Measurements from ENCODE around the gene PTBP2. TPM values are rescaled to one million over a fixed set of nuclear protein-coding genes. Genes with fewer than 3 reads are reported as not detected.

PTBP2 gene, protein sequence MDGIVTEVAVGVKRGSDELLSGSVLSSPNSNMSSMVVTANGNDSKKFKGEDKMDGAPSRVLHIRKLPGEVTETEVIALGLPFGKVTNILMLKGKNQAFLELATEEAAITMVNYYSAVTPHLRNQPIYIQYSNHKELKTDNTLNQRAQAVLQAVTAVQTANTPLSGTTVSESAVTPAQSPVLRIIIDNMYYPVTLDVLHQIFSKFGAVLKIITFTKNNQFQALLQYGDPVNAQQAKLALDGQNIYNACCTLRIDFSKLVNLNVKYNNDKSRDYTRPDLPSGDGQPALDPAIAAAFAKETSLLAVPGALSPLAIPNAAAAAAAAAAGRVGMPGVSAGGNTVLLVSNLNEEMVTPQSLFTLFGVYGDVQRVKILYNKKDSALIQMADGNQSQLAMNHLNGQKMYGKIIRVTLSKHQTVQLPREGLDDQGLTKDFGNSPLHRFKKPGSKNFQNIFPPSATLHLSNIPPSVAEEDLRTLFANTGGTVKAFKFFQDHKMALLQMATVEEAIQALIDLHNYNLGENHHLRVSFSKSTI
- 51.3 TPM for total RNA-seq

DNA sequence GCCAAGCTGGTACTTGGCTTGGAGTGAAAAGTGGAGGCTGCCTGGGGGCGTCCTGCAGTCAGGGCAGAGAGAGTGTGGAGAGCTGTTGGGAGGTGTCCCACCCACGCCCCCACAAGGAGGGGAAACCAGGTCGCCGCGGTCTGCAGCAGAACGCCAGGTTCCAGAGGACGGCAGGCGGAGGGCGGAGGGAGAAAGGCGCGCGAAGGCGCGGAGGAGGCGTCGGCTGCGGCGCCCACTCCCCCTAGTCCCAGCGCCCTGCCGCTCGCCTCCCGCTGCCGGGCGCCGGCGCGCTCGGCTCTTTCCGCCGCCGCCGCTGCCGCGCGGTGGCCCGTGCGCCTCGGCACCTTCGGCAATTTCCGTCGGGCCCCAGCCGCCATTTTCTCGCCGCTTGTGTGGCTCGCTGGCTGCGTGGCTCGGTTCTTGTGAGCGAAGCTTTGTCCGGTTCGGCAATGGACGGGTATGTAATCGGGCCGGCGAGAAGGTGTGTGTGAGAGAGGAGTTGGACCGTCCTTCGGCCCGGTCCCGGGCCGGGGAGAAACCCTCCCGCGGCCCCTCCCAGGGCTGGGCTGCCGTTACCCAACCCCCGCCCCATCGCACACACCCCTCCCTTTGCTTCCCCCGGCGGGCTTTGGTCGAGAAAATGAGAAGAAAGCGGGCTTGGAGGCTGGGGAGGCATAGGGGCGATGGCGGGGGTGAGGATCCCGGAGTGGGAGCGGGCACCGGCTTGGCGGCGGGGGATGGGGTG lies at the start of gene PTBP2:
Gene PTBP2, plus strand, starts transcription at position 369 of the 745 bp plus-strand sequence. Its CDS starts 81 bp downstream, at position 450.
- DNase-seq, result peak; percentile 84

DNA sequence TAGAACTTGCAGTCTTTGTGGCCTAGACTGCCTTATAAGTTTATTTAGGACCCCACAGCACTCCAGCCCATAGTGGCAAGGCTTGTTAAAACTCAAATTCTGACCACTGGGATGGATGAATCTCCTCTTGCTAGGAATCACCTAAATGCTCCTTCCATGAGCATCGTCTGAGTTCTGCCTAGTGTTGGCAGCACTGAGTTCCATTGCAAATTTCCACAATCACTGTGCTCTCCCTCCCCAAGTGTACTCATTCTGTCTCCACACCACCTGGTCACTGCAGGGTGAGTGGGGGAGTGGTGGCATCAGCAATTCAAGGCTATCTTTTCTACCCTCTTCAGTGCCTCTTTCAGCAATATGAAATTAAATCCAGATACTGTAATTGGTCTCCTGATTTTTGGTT lies 46.7 kb upstream of the PTBP2 start:
- no peak for DNase-seq

DNA sequence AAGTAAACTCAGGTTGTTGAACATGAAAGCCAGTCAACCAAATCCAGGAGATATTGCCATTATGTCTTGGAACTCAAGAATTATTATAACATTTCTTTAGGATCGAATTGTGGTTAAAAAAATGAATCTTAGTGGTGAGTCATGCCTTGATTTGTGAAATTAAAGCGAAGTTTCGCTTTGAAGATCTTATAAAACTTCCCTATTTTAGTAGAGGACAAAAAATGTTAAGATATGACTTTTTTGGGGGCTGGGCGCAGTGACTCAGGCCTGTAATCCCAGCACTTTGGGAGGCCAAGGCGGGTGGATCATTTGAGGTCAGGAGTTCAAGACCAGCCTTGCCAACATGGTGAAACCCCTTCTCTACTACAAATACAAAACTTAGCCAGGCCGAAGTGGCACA lies 39.5 kb upstream of the PTBP2 start:
- DNase-seq, result no peak

DNA sequence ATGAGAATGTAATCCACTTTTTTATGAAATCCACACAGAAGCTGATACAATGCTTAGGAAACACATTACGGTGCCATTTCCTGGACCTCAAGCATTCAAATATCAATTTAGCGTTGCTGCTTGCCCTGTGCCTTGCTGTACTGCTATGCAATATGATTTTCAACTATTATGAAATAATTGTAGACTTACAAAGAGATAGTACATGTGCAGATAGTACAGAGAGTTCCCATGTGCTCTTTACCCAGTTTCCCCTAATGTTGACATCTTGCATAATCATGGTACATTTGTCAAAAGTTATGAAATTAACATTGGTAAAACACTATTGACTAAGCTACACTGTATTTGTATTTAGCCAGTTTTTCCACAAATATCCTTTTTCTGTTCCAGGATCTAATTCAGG lies 37.7 kb upstream of the PTBP2 start:
- DNase-seq, result no peak

DNA sequence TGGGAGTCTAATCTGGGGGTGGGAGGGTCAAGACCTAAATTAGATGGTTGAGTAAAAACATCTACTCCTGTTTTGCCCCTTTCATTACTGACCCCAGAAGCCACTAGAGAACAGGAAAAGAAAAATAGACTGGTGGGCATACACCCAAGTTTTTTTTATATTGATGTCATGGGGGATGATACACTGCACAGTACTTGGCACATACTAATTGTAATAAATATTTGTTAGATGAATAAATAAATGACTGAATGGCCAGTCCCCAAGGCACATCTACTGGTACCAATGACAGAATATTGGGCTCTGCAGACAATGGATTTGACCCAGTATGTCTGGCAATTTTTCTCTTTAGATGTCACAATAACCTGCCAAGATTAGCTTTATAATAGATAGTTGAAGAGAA lies 36.8 kb upstream of the PTBP2 start:
- DNase-seq, result no peak

DNA sequence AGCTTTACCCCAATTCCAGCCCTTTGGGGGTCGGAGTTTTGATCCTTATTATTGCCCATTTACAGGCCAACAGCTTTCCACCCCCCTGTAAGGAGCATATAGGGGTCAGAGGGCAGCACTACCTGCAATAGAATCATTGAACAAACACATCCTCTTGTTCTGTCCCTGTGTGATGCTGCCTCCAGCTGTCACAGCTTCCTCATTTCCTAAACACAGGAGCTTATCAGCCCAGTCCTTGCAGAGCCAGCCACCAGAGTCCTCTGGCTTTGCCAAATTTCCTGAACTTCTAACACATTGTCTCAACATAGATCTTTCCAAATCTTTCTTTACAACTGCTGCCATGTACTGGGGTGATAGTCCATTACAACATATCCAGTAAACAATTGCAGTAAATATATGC lies 32.8 kb upstream of the PTBP2 start:
- no peak for DNase-seq

DNA sequence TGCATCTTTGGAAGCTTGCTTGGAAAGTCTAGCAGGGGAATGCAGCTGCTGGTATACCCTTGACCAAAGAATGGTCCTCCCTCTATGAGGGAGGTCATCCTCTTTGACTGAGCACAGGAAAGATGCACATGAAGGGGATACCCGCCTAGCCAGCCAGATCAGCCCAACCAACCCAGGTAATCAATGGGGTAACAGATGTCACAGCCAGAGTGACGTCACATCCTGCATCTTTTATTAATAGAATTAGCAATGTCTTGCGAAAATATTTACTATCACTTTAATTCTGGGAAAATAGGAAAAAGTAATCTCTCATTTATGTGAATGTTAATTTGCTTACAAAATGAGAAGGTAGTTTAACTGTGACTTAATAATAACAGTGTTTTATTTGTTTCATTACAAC lies 25.6 kb upstream of the PTBP2 start:
- no peak for DNase-seq

DNA sequence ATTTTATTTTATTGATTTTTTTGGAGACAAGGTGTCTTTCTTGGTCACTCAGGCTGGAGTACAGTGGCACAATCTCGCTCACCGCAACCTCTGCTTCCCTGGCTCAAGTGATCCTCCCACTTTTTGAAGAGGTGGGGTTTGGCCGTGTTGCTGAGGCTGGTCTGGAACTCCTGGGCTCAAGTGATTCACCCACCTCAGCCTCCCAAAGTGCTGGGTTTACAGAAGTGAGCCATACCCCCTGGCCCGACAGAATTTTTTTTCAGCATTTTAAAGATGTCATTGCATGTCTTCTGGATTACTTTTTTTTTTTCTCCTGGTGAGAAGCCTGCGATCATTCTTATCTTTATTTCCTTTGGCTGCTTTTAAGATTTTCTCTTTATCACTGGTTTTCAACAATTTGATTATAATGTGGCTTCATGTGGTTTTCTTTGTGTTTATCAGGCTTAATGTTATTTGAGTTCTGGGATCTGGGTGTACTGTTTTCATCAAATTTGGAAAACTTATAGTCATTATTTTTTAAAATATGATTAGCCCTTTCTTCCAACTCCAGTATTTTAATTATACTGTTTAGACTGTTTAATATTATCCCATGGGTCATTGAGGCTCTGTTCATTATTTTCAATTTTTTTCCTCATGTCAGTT lies 23.1 kb upstream of the PTBP2 start:
- no peak for DNase-seq

DNA sequence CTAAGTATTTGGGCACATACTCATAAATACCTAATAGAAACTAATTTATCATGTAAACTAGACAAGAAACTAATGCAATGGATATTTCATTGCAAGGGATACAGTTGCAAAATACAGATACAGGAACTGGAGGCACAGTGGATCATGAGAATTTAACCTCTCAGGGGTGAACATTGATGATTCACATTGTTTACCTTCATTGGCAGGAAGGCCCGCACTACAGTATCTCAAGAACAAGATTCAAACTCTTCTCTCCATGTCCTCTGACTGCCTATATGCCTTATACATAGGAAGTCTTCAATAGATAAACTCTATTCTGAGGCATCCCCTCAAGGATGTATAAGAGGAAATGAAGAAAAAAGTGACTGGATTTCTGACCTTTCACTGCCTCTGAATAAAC lies 18.4 kb upstream of the PTBP2 start:
- DNase-seq, result no peak

DNA sequence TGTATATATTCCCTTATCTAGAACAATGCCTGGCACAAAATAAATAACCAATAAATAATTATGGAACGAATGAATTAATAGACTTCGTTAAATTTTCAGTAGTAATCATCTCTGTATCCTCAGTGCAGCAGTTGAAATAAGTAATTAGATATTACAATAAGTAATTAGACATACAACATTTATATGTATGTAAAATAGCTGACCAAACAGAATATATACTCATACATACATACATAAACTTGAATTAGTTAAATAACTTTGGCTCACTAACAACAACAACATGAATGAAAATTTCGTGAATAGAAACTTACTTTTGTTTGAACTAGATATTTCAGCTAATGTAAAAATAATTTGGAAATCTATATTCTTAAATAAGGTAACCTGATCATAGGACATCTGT lies 14.6 kb upstream of the PTBP2 start:
- DNase-seq, result no peak

DNA sequence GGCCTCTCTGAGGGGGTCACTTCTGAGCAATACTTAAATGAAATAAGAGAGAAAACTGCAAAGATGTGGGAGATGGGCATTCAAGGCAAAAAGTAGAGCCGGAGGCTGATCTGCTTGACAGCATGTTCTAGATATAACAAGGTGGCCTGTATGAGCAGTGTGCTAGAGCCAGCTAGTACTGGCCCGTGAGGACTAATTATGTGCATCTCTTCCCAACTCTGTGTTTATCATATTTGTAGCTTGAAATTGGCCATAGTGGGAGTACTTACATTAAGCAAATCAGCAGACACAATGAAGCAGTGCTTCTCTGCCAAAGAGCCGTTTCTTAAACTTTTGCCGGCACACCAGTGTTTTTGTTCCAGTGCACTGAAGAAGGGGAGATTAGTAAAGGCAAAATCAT lies 13.1 kb upstream of the PTBP2 start:
- DNase-seq, result no peak

DNA sequence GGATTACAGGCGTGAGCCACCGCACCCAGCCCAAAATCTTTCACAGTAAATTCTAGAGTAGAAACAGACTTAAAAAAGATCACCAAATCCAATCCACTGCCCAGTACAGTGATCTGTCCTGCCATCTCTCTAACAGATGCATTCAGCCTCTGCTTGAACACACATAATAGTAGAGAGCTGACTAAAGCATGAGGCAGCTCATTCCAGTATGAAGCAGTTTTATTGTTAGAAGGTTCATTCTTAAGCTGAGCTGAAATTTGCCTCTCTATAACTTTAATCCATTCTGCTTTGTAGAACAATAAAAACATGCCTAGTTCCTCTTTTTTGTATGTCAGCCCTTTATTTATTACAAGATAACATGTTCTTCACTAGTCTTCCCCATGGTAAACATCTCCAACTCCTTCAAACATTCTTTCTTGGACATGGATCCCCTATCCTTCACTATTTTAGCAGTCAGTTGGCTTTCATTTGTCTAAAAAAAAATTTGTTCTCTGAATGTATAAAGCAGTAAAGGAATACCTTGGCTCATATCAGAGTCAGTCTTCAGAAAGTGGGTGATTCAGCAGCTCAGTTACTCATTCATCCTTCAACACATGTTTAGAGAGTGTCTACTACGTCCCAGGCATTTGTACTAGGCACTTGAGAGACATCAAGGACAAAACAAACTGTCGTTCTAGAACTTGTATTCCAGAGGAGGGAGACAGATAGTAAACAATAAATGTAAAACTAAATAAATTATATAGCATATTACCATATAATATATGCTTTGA lies 10.7 kb upstream of the PTBP2 start:
- no peak for DNase-seq

DNA sequence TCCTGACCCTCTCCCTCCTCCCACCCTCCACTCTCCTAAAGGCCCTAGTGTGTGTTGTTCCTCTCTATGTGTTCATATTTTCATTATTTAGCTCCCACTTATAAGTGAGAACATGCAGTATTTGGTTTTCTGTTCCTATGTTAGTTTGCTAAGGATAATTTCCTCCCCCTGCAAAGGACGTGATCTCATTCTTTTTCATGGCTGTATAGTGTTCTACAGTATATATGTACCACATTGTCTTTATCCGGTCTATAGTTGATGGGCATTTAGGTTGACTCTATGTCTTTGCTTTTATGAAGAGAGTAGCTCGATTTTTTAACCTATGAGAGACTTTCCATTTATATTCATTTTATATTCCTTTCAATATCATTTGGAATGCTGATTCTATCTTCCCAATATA lies 7.9 kb upstream of the PTBP2 start:
- DNase-seq, result no peak

DNA sequence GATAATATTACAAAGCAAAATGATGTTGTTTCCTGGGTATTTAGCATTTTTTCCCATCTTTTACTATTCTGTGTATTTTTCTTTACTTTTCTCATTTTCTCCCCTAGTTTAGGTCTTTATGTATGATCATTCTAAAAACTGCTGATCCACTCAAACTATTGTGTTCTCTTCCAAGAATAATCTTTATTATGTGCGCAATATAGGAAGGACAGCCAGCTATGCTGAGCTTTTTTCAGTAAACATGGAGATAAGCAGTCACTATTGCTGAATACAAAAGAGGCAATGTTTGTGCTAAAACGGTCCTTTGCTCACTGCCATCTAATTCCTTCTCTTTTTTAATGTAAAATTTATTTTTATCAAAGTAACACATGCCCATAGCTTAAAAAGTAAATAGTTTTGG lies 6.7 kb upstream of the PTBP2 start:
- DNase-seq, result no peak

DNA sequence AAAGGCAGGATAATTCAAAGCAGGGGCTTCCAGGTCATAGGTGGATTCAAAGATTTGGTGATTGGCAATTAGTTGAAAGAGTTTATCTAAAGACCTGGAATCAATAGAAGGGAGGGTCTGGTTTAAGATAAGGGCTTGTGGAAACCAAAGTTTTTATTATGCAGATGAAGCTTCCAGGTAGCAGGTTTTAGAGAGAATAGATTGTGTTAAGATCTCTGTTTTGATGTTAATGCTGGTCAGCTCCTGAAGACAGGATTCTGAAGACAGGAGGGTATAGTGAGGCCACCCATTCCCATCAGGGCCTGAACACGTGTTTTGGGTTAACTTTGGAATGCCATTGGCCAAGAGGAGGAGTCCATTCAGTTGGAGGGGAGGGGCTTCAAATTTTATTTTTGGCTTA lies 6.1 kb upstream of the PTBP2 start:
- no peak for DNase-seq

DNA sequence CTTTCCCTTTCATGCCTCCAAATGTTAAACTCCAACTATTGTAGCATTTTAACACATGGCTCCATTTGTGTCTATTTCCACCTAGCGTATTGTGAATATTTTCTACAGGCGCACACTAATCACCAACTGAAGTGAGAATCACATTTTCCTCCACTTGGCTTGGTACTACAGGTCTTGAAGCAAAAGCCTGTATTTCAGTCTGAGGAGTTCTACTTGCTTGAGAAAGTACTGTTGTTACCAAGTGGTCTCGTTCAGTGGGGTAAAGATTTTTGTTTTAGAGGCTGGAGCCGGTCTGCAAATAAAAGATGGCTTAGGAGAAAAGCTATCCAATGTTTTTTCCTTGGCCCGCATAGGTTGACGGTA lies 550 bp upstream of the PTBP2 start:
- peak; percentile 60 for DNase-seq

DNA sequence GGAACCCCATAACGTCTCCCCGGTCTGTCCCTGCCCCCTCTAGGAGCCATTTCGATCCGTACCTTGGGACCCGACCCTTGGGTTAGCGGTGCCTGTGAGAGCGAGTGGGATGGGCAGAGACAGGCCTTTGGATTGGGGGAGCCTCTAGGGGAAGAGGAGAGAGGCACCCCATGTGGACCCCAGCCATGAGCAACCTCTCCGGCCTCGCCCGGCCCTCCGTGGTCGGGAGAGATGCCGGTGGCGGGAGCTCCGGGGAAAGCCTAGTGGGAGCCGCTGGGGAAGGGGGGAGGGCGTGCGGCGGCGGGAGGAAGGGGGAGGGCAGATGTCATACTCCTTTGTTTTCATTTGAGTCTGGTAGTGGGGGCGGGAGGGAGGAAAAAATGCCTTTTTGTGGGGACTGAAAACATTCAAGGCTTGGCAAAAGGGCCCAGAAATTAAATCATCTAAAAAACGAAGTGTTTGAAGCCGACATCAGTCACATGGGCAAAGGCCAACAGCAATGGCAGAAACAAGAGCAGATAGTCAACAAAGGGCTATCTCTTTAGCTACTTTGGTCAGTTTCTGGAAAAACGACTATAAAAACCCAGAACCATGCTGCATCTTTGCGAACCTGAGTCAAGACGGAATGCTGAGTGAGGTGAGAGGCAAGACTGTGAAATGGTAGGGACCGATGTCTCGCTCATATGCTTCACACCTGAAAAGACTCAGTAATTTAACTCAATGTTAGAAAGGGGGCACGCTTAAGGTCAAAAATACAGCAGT lies 758 bp downstream of the PTBP2 start:
- DNase-seq, result peak; percentile 75

DNA sequence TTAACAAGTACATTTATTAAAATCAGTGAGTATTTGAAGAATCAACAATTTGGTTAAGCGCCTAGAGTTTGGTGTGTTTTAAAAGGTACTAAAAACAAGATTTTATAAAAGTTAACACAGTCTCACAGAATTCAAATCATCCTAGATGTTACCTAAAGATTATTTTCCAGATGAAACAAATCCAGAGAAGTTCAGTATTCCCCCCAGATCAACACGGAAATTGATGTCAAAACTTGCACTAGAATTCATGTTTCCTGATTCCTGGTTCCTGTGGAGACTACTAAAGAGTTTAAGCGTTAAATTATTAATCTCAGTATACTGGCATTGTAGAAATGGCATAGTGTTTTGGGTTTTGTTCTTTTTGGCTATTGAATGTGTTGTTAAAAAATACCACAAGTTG lies 1.4 kb downstream of the PTBP2 start:
- no peak for DNase-seq

DNA sequence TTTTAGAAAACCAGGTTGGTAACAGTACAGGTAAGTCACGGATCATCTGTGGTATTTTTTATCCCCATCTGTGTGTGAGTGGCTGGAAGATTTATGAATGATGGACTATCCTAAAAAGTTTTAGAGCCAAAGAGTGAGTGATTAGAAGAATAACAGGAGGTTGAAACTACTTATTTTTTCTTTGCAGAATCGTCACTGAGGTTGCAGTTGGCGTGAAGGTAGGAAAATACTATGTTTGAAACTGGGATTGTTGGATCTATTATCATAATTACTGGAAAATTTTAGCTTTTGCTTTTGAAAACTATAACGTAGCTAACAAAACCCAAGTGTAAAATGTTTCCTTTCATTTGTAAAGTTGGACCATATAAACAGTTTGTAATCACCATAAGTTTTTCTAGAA lies 1.8 kb downstream of the PTBP2 start:
- DNase-seq, result peak; percentile 16

DNA sequence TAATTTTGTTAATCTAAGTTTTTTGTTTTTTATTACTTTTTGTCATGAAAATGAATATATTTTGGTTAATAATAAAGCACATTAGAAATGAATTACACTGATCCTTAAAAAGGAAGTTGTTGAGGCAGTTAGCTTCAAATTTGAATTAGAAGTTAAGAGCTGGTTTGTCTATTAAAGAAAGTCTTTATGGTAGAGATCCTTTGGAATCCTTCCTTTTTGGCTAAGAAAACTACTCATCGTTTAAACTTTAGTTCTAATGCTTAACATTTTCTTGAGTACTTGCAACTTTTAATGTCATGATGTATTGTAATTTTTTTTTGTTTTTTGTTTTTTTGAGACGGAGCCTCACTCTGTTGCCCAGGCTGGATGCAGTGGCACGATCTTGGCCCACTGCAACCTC lies 2.4 kb downstream of the PTBP2 start:
- no peak for DNase-seq

DNA sequence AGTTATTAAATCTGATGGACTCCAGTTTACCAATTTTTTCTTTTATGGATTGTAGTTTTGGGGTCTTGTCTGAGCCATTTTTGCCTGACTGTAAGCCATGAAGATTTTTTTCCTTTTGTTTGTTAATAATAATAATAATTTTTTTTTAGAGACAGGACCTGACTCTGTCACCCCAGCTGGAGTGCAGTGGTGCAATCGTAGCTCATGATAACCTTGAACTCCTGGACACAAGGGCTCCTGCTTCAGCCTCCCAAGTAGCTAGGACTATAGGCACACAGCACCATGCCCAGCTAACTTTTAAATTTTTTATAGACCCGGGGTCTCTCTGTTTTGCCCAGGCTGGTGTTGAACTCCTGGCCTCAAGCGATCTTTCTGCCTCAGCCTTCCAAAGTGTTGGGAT lies 6.3 kb downstream of the PTBP2 start:
- DNase-seq, result no peak
